ENCODE measurements around the gene NUBPL.

The NUBPL gene

DNA sequence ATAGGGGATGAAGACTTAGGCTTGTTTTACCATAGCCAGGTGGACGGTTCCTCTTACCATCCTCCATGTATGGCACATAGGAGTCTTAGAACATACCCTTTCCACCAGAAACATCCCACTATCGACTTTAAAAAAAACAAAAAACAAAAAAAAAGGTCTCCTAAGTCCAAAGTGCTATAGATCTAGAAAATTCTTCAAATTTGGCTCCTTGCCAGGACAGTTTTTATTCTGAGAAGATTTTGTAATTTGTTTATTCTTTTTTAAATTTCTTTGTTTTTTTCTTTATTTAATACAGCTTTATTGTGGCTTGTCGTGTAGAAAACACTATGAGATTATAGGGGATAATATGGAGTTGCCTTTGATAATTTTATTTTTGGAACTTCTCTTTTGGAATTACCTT lies 197.7 kb downstream of the NUBPL start:
- Histone ChIP-seq H3K79me2 (ENCODE audit: control insufficient read depth, low read length) (no peaks in the 10 kb centered on the region), H3K4me1 (ENCODE audit: control insufficient read depth, low read length) (no peaks in the 10 kb centered on the region), H3K4me3 (ENCODE audit: low read length) (no peak overlapping the region), H3K36me3 (ENCODE audit: control insufficient read depth, low read length) (no peaks in the 10 kb centered on the region), H3K9me2 (replicated peaks; ENCODE audit: control insufficient read depth, low read length) (no peaks in the 10 kb centered on the region), H3F3A (ENCODE audit: control insufficient read depth, insufficient read depth) (no peaks in the 10 kb centered on the region), H3K27ac (ENCODE audit: low read depth, low read length) (no peak overlapping the region), H3K9me3 (ENCODE audit: control insufficient read depth, insufficient read depth, low read length) (no peaks in the 10 kb centered on the region), H3K27me3 (ENCODE audit: control insufficient read depth, low read length) (no peaks in the 10 kb centered on the region), H3K4me2 (ENCODE audit: low read length) (no peak overlapping the region), H4K20me1 (ENCODE audit: control insufficient read depth, insufficient read depth, low read depth, low read length) (no peaks in the 10 kb centered on the region)
- TF ChIP-seq EZH2phosphoT487 (IDR thresholded peaks at IDR 0.05; ENCODE audit: borderline replicate concordance, low read length) = no peak
- TF ChIP-seq, protein P1, sequence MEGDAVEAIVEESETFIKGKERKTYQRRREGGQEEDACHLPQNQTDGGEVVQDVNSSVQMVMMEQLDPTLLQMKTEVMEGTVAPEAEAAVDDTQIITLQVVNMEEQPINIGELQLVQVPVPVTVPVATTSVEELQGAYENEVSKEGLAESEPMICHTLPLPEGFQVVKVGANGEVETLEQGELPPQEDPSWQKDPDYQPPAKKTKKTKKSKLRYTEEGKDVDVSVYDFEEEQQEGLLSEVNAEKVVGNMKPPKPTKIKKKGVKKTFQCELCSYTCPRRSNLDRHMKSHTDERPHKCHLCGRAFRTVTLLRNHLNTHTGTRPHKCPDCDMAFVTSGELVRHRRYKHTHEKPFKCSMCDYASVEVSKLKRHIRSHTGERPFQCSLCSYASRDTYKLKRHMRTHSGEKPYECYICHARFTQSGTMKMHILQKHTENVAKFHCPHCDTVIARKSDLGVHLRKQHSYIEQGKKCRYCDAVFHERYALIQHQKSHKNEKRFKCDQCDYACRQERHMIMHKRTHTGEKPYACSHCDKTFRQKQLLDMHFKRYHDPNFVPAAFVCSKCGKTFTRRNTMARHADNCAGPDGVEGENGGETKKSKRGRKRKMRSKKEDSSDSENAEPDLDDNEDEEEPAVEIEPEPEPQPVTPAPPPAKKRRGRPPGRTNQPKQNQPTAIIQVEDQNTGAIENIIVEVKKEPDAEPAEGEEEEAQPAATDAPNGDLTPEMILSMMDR (IDR thresholded peaks at IDR 0.05; ENCODE audit: low read depth, low read length, poor library complexity, severe bottlenecking) = no peak

DNA sequence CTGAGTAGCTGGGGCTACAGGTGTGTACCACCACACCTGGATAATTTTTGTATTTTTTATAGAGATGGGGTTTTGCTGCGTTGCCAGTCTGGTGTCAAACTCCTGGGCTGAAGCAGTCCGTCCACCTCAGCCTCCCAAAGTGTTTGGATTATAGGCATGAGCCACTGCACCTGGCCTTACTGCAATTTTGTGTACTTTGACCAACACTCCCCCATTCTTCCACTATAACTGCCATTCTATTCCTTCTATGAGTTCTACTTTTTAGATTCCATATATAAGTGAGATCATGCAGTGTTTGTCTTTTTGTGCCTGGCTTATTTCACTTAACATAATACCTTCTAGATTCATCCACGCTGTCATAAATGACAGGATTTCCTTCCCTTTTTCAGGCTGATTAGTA lies 199.1 kb downstream of the NUBPL start:
- H3K9me2 ChIP-seq (replicated peaks; ENCODE audit: control insufficient read depth, low read length) = no peaks in the 10 kb centered on the region
- no peaks in the 10 kb centered on the region for H3K36me3 ChIP-seq (ENCODE audit: control insufficient read depth, low read length)
- no peaks in the 10 kb centered on the region for H3K27me3 ChIP-seq (ENCODE audit: control insufficient read depth, low read length)
- H3F3A ChIP-seq (ENCODE audit: control insufficient read depth, insufficient read depth) = no peaks in the 10 kb centered on the region
- no peaks in the 10 kb centered on the region for H3K4me1 ChIP-seq (ENCODE audit: control insufficient read depth, low read length)
- H3K9me3 ChIP-seq (ENCODE audit: control insufficient read depth, insufficient read depth, low read length) = no peaks in the 10 kb centered on the region
- H3K4me2 ChIP-seq (ENCODE audit: low read length) = no peak overlapping the region
- no peaks in the 10 kb centered on the region for H4K20me1 ChIP-seq (ENCODE audit: control insufficient read depth, insufficient read depth, low read depth, low read length)
- no peak overlapping the region for H3K27ac ChIP-seq (ENCODE audit: low read depth, low read length)
- no peak overlapping the region for H3K4me3 ChIP-seq (ENCODE audit: low read length)
- H3K79me2 ChIP-seq (ENCODE audit: control insufficient read depth, low read length) = no peaks in the 10 kb centered on the region
- TF ChIP-seq, protein P1 (IDR thresholded peaks at IDR 0.05; ENCODE audit: low read depth, low read length, poor library complexity, severe bottlenecking) = no peak
- TF ChIP-seq EZH2phosphoT487 (IDR thresholded peaks at IDR 0.05; ENCODE audit: borderline replicate concordance, low read length) = no peak

GRCh38 chr14:31761325-31761724 lies 200.1 kb downstream of the NUBPL start:
- Histone ChIP-seq H3K9me3 (ENCODE audit: control insufficient read depth, insufficient read depth, low read length) (no peaks in the 10 kb centered on the region), H3K36me3 (ENCODE audit: control insufficient read depth, low read length) (no peaks in the 10 kb centered on the region), H3K27ac (ENCODE audit: low read depth, low read length) (no peak overlapping the region), H3K79me2 (ENCODE audit: control insufficient read depth, low read length) (no peaks in the 10 kb centered on the region), H3K9me2 (replicated peaks; ENCODE audit: control insufficient read depth, low read length) (no peaks in the 10 kb centered on the region), H3K4me1 (ENCODE audit: control insufficient read depth, low read length) (no peaks in the 10 kb centered on the region), H4K20me1 (ENCODE audit: control insufficient read depth, insufficient read depth, low read depth, low read length) (no peaks in the 10 kb centered on the region), H3K4me2 (ENCODE audit: low read length) (no peak overlapping the region), H3F3A (ENCODE audit: control insufficient read depth, insufficient read depth) (no peaks in the 10 kb centered on the region), H3K4me3 (ENCODE audit: low read length) (no peak overlapping the region), H3K27me3 (ENCODE audit: control insufficient read depth, low read length) (no peaks in the 10 kb centered on the region)
- TF ChIP-seq, protein P1 (IDR thresholded peaks at IDR 0.05; ENCODE audit: low read depth, low read length, poor library complexity, severe bottlenecking) = no peak
- no peak for TF ChIP-seq EZH2phosphoT487 (IDR thresholded peaks at IDR 0.05; ENCODE audit: borderline replicate concordance, low read length)

DNA sequence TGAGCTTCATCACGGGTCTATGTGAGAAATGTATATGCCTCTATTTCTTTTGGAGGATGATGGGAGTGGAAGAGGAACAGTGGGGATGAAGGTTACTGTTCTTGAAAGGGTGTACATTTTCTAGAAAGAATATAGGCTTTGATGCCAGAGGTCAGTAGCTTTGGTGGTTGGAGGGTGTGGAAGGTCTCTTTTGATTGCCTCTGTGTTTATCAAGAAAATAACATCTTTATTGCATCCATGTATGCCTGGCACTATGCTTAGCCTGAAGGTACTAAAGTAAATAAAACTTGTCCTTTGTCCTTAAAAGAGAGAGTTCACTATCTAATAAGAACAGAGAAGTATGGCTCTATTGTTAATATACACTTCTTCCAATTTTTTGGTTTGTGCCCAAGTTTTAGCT lies 201.8 kb downstream of the NUBPL start:
- TF ChIP-seq EZH2phosphoT487 (IDR thresholded peaks at IDR 0.05; ENCODE audit: borderline replicate concordance, low read length) = no peak
- TF ChIP-seq, protein P1 (IDR thresholded peaks at IDR 0.05; ENCODE audit: low read depth, low read length, poor library complexity, severe bottlenecking) = no peak
- Histone ChIP-seq H3K79me2 (ENCODE audit: control insufficient read depth, low read length) (no peaks in the 10 kb centered on the region), H3F3A (ENCODE audit: control insufficient read depth, insufficient read depth) (no peaks in the 10 kb centered on the region), H3K4me1 (ENCODE audit: control insufficient read depth, low read length) (no peaks in the 10 kb centered on the region), H3K36me3 (ENCODE audit: control insufficient read depth, low read length) (no peaks in the 10 kb centered on the region), H3K4me2 (ENCODE audit: low read length) (no peak overlapping the region), H3K27ac (ENCODE audit: low read depth, low read length) (no peak overlapping the region), H4K20me1 (ENCODE audit: control insufficient read depth, insufficient read depth, low read depth, low read length) (no peaks in the 10 kb centered on the region), H3K9me2 (replicated peaks; ENCODE audit: control insufficient read depth, low read length) (no peaks in the 10 kb centered on the region), H3K27me3 (ENCODE audit: control insufficient read depth, low read length) (no peaks in the 10 kb centered on the region), H3K4me3 (ENCODE audit: low read length) (no peak overlapping the region), H3K9me3 (ENCODE audit: control insufficient read depth, insufficient read depth, low read length) (no peaks in the 10 kb centered on the region)

All from DOHH2 (cell line).